HEK293 (cell line): Measurements from ENCODE around the gene R3HDM4.

ENCODE experiments used
- CTCF ChIP-seq: fragments of 450-650 bp; formaldehyde crosslinking; IDR thresholded peaks from 2 replicates; pipeline ENCODE4 v1.5.1; 2016; ENCODE audit warnings: missing biosample characterization, missing genetic modification characterization
- ZBTB7A ChIP-seq: fragments of 450-650 bp; formaldehyde crosslinking; IDR thresholded peaks from 2 replicates; pipeline ENCODE4 v1.5.1; 2016; ENCODE audit warnings: low read depth, missing biosample characterization, missing genetic modification characterization
- ZNF175 ChIP-seq: fragments of 450-650 bp; formaldehyde crosslinking; IDR thresholded peaks from 2 replicates; pipeline ENCODE4 v1.5.1; 2016; ENCODE audit warnings: missing biosample characterization, missing genetic modification characterization
- ZNF366 ChIP-seq: fragments of 450-650 bp; formaldehyde crosslinking; conservative IDR thresholded peaks from 2 replicates; pipeline ENCODE4 v1.5.1; 2016; ENCODE audit warnings: missing biosample characterization, missing genetic modification characterization
- ZNF473 ChIP-seq: fragments of 450-650 bp; formaldehyde crosslinking; IDR thresholded peaks from 2 replicates; pipeline ENCODE4 v1.5.1; 2017; ENCODE audit warnings: missing biosample characterization, missing genetic modification characterization

GRCh38 chr19:940591-941291 is 27.7 kb upstream of the R3HDM4 start:
- TF ChIP-seq ZNF473 (tag by site-specific recombination) = no peak
- TF ChIP-seq CTCF = no peak
- TF ChIP-seq ZNF175 (tag by site-specific recombination) = no peak
- TF ChIP-seq ZNF366 (tag by site-specific recombination) = no peak
- TF ChIP-seq ZBTB7A (tag by site-specific recombination) = no peak
